Measurements from ENCODE around the gene COL24A1.

The COL24A1 gene

DNA sequence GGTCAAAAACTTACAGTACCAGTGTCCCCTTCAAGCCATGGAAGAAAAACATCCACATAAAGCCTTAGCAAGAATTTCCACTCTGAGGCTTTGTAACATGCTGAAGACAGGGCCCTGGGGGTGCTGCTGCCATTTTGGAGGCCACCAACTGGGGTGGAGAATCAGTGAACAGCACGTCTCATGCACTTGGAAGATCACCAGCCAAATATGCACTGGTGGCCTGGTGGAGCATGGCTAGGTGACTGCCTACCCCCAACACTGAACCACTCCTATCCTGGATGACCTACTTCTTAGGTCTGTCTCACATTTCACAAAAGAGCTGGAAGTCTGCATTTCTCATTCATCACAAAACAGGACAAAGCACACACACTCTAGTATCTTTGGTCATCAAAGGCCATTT, 126.4 kb downstream of the COL24A1 start:
- no peak overlapping the region for H3K4me3 ChIP-seq (ENCODE audit: low read depth in 1 of 2, low read length in 2 of 2)
- H3K36me3 ChIP-seq (ENCODE audit: insufficient read depth, low read length): no peaks in the 10 kb centered on the region

DNA sequence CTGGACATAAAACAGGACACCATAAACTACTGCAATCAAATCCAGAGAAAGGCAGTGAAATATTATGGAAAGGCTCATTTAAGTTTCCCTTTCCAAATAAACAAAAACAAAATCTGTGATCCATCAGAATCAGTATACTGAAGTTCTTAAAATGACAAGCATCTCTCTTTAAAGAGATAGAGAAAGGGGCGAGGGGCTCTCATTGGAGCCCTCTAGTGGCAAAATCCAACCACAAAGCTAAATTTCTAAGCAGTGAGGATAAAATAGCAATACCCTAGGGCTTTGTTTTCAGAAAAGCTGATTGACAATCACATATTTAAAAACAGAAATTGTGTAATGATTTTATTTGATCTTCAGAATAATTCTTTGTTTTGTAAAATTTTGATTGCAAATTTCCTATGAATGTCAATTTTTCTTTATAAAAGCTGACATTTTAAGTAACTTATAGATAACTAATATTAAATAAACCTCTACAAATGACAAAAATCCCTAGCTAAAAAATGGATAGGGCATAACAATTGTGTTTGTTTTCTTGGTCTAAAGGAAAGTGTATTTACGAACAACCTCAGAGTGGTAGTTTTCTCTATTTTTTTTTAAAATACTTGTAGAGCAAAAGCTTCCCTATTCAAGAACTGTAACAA, 138.2 kb downstream of the COL24A1 start:
- Histone ChIP-seq H3K27me3 (ENCODE audit: control insufficient read depth in 1 of 2, insufficient read depth in 2 of 2, low read length in 2 of 2) (no peaks in the 10 kb centered on the region), H3K4me3 (ENCODE audit: low read depth in 1 of 2, low read length in 2 of 2) (no peak overlapping the region), H3K9me3 (ENCODE audit: low read length) (no peaks in the 10 kb centered on the region), H3K9ac (ENCODE audit: low read length) (no peak overlapping the region), H3K4me1 (ENCODE audit: insufficient read depth, low read length) (peaks cover 7% of the 10 kb centered on the region), H3K36me3 (ENCODE audit: insufficient read depth, low read length) (no peaks in the 10 kb centered on the region), H3K27ac (ENCODE audit: low read depth, low read length) (no peak overlapping the region)

More for the DNA sequence above, 126.4 kb downstream of the COL24A1 start:
- Histone ChIP-seq H3K27me3 (ENCODE audit: control insufficient read depth in 1 of 2, insufficient read depth in 2 of 2, low read length in 2 of 2) (no peaks in the 10 kb centered on the region), H3K27ac (ENCODE audit: low read depth, low read length) (no peak overlapping the region), H3K9me3 (ENCODE audit: low read length) (no peaks in the 10 kb centered on the region), H3K4me1 (ENCODE audit: insufficient read depth, low read length) (no peaks in the 10 kb centered on the region), H3K9ac (ENCODE audit: low read length) (no peak overlapping the region)

DNA sequence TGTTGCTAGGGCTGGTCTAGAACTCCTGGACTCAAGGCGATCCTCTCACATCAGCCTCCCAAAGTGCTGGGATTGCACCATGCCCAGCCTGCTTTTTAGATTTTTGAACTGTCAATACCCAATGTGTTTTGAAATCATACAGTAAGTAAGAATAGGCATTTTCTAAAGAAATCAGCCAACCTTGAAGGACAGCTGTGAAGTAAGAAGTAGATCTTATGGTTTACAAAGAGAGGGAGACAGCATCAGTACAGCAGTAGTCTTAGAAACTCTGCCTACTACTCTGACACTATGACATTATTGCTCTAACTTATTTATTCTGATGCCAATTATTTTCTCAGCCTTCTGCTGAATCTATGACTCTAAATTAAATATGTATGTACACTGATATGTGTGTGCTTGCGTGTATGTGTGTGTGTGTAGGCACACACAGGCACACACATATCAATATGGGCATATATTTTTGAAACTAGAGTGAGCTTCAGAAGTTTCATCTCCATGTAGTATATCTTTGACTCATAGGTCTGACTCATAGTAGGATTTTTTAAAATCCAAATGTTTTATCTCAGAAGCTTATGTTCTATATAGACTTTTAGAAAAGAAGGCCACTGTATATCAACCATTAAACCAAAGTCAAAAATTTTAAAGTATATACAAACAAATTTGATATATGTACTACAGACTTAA, 140.4 kb downstream of the COL24A1 start:
- Histone ChIP-seq H3K4me1 (ENCODE audit: insufficient read depth, low read length) (peaks cover 7% of the 10 kb centered on the region), H3K36me3 (ENCODE audit: insufficient read depth, low read length) (no peaks in the 10 kb centered on the region), H3K27me3 (ENCODE audit: control insufficient read depth in 1 of 2, insufficient read depth in 2 of 2, low read length in 2 of 2) (no peaks in the 10 kb centered on the region), H3K4me3 (ENCODE audit: low read depth in 1 of 2, low read length in 2 of 2) (no peak overlapping the region), H3K9ac (ENCODE audit: low read length) (no peak overlapping the region), H3K9me3 (ENCODE audit: low read length) (no peaks in the 10 kb centered on the region), H3K27ac (ENCODE audit: low read depth, low read length) (no peak overlapping the region)

DNA sequence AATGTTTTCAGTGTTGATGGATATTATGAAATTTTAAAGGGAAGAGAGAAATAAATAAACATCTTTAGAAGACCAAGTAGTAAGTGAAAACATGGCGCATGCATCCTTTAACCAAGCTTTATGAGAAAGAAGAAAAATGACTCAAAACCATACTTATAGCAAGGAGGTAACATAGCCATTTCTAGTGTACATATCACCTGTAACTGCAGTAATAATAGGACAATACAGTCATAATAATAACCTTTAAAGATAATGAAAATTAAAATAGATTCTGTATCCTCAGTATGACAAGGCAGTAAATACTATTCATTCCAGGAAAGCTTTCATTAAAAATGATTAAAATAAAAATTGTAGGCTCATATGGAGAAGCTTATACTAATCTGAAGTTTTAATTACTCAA, 141.2 kb downstream of the COL24A1 start:
- H3K9me3 ChIP-seq (ENCODE audit: low read length): no peaks in the 10 kb centered on the region
- H3K36me3 ChIP-seq (ENCODE audit: insufficient read depth, low read length): no peaks in the 10 kb centered on the region
- no peak overlapping the region for H3K27ac ChIP-seq (ENCODE audit: low read depth, low read length)
- H3K27me3 ChIP-seq (ENCODE audit: control insufficient read depth in 1 of 2, insufficient read depth in 2 of 2, low read length in 2 of 2): no peaks in the 10 kb centered on the region
- H3K9ac ChIP-seq (ENCODE audit: low read length): no peak overlapping the region
- H3K4me1 ChIP-seq (ENCODE audit: insufficient read depth, low read length): peaks cover 7% of the 10 kb centered on the region
- H3K4me3 ChIP-seq (ENCODE audit: low read depth in 1 of 2, low read length in 2 of 2): no peak overlapping the region

DNA sequence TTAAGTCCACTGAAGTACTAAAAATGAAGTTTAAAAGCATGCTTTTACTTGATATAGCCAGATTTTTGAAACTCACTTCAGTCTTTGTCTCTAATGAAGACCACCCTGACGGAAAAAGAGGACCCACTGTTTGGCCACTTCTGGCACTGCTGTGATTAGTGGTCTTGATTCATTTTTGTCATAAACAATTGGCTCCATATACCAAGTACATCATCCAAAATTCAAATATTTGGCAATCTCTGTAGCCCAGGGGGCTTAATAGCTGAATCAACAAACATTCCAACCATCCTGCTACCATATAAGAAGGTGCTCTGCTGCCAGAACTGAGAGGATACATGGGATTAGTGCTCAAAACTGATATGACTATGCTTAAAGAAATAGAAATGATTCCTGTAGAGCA, 156.0 kb downstream of the COL24A1 start:
- H3K27ac ChIP-seq (ENCODE audit: low read depth, low read length): no peak overlapping the region
- no peaks in the 10 kb centered on the region for H3K9me3 ChIP-seq (ENCODE audit: low read length)
- H3K4me1 ChIP-seq (ENCODE audit: insufficient read depth, low read length): no peaks in the 10 kb centered on the region

DNA sequence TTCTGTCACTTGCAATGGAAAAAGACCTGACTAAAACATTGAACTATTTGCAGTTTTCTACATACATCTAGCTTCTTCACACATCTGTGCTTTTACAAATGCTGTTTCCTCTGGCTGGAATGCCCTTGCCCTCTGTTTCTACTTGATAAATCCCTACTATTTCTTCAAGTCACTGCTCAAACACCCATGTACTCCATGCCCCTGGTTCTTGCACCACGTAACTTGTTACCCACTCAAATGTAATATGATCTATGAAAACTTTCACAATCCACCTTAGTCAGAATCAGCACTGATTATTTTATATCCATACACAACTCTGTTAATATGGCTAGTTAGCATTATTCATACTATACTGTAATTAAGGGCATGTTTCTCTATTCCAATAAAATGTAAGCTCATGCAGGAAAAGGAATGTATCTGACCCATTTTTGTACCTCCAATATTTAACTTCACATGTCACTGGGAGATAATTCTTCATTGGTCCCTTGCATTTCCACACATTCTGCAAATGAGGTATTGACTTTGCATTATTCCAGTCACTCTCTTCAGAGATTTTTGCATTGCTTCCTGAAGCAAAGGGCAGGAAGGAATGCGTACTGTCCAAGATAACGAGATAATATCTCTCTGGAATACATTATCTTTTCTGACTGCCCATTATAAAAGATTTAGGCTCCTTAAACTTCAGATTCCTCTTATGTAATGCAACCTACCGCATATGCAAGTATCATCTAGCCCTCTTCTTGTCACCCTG, 158.3 kb downstream of the COL24A1 start:
- H3K9ac ChIP-seq (ENCODE audit: low read length): no peak overlapping the region

More for the DNA sequence above, 156.0 kb downstream of the COL24A1 start:
- no peak overlapping the region for H3K9ac ChIP-seq (ENCODE audit: low read length)
- no peaks in the 10 kb centered on the region for H3K27me3 ChIP-seq (ENCODE audit: control insufficient read depth in 1 of 2, insufficient read depth in 2 of 2, low read length in 2 of 2)
- no peak overlapping the region for H3K4me3 ChIP-seq (ENCODE audit: low read depth in 1 of 2, low read length in 2 of 2)
- no peaks in the 10 kb centered on the region for H3K36me3 ChIP-seq (ENCODE audit: insufficient read depth, low read length)

DNA sequence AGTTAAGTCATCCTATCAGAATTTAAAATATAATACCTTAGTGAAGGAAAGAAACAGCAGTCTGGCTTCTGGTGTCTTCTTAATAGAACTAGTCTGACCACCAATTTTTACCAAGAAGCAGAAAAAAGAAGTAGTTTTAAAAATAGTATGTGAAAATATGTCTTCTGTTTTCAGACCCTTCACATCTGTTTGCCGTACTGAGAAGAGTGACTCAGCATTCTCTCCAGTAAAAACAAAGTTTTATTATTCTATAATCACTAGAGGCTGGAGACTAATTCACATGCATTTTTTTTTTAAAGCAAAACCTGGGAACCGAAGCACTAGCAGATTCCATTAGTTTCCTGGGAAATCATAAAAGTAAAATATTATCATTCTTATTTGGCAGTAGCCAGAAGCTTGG, 163.8 kb downstream of the COL24A1 start:
- no peak overlapping the region for H3K4me3 ChIP-seq (ENCODE audit: low read depth in 1 of 2, low read length in 2 of 2)
- no peak overlapping the region for H3K9ac ChIP-seq (ENCODE audit: low read length)
- no peaks in the 10 kb centered on the region for H3K27me3 ChIP-seq (ENCODE audit: control insufficient read depth in 1 of 2, insufficient read depth in 2 of 2, low read length in 2 of 2)
- H3K9me3 ChIP-seq (ENCODE audit: low read length): no peaks in the 10 kb centered on the region
- H3K27ac ChIP-seq (ENCODE audit: low read depth, low read length): no peak overlapping the region
- H3K4me1 ChIP-seq (ENCODE audit: insufficient read depth, low read length): no peaks in the 10 kb centered on the region
- no peaks in the 10 kb centered on the region for H3K36me3 ChIP-seq (ENCODE audit: insufficient read depth, low read length)

More for the DNA sequence above, 158.3 kb downstream of the COL24A1 start:
- Histone ChIP-seq H3K4me3 (ENCODE audit: low read depth in 1 of 2, low read length in 2 of 2) (no peak overlapping the region), H3K27me3 (ENCODE audit: control insufficient read depth in 1 of 2, insufficient read depth in 2 of 2, low read length in 2 of 2) (no peaks in the 10 kb centered on the region), H3K27ac (ENCODE audit: low read depth, low read length) (no peak overlapping the region), H3K4me1 (ENCODE audit: insufficient read depth, low read length) (no peaks in the 10 kb centered on the region), H3K9me3 (ENCODE audit: low read length) (no peaks in the 10 kb centered on the region), H3K36me3 (ENCODE audit: insufficient read depth, low read length) (no peaks in the 10 kb centered on the region)

DNA sequence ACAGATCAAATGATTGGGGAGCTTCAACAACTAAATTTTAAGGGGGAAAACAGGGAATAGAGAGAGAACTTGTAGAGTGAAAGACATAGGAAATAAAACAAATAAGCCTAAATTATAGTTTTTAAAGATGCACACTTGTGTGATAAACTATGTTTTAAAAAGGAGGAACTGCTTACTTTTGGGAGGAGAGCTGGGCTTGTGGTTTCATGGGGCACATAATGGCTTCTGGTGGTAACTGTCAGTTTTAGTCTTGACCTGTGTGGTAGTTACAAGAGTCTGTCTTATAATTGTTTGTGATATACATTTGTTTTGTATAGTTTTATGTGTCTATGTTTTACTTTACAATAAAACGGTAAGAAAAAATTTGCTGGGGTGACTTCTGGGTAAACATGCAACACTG, 165.3 kb downstream of the COL24A1 start:
- Histone ChIP-seq H3K27ac (ENCODE audit: low read depth, low read length) (no peak overlapping the region), H3K27me3 (ENCODE audit: control insufficient read depth in 1 of 2, insufficient read depth in 2 of 2, low read length in 2 of 2) (no peaks in the 10 kb centered on the region), H3K36me3 (ENCODE audit: insufficient read depth, low read length) (no peaks in the 10 kb centered on the region)

DNA sequence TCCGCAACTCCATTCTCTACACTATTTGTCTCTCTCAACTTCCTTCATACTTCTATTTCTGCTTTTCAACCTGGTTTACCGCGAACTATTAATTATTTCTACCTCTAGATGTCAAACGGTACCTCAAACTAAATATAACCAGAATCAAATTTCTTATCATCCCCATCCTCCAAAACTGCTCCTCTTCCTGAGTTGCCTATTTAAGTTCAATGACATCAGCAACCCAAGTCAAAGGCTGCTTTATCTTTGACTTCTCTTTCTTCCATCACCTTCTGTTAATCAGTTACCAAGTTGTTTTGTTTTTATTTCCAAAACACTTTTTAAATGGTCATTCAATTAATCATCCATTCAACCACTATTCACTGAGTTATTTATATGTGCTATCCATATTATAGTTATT, 171.9 kb downstream of the COL24A1 start:
- no peak overlapping the region for H3K4me3 ChIP-seq (ENCODE audit: low read depth in 1 of 2, low read length in 2 of 2)
- H3K36me3 ChIP-seq (ENCODE audit: insufficient read depth, low read length): no peaks in the 10 kb centered on the region
- no peaks in the 10 kb centered on the region for H3K27me3 ChIP-seq (ENCODE audit: control insufficient read depth in 1 of 2, insufficient read depth in 2 of 2, low read length in 2 of 2)
- no peaks in the 10 kb centered on the region for H3K4me1 ChIP-seq (ENCODE audit: insufficient read depth, low read length)
- no peak overlapping the region for H3K27ac ChIP-seq (ENCODE audit: low read depth, low read length)
- no peaks in the 10 kb centered on the region for H3K9me3 ChIP-seq (ENCODE audit: low read length)
- no peak overlapping the region for H3K9ac ChIP-seq (ENCODE audit: low read length)

More for the DNA sequence above, 165.3 kb downstream of the COL24A1 start:
- no peak overlapping the region for H3K4me3 ChIP-seq (ENCODE audit: low read depth in 1 of 2, low read length in 2 of 2)
- H3K9ac ChIP-seq (ENCODE audit: low read length): no peak overlapping the region
- no peaks in the 10 kb centered on the region for H3K4me1 ChIP-seq (ENCODE audit: insufficient read depth, low read length)
- no peaks in the 10 kb centered on the region for H3K9me3 ChIP-seq (ENCODE audit: low read length)

DNA sequence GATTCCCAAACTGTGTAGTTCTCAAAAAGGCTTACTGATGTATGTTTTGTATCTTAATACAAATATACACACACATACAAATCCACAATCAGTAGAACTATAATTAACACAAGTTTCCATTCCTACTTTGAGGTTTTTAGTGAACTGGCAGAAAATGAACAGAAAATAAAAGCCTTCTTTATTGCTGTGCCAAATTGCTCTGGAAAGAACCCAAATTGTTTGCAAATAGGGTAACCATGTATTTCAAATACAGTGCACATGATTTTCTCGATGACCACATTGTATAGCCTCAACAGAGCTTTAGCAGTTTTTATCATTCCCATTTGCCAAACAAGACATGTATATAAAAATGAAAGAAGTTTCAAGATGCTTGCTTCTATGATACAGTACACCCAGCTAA, 173.3 kb downstream of the COL24A1 start:
- Histone ChIP-seq H3K9me3 (ENCODE audit: low read length) (no peaks in the 10 kb centered on the region), H3K27ac (ENCODE audit: low read depth, low read length) (no peak overlapping the region), H3K4me3 (ENCODE audit: low read depth in 1 of 2, low read length in 2 of 2) (no peak overlapping the region), H3K9ac (ENCODE audit: low read length) (no peak overlapping the region), H3K4me1 (ENCODE audit: insufficient read depth, low read length) (no peaks in the 10 kb centered on the region), H3K36me3 (ENCODE audit: insufficient read depth, low read length) (no peaks in the 10 kb centered on the region), H3K27me3 (ENCODE audit: control insufficient read depth in 1 of 2, insufficient read depth in 2 of 2, low read length in 2 of 2) (no peaks in the 10 kb centered on the region)

DNA sequence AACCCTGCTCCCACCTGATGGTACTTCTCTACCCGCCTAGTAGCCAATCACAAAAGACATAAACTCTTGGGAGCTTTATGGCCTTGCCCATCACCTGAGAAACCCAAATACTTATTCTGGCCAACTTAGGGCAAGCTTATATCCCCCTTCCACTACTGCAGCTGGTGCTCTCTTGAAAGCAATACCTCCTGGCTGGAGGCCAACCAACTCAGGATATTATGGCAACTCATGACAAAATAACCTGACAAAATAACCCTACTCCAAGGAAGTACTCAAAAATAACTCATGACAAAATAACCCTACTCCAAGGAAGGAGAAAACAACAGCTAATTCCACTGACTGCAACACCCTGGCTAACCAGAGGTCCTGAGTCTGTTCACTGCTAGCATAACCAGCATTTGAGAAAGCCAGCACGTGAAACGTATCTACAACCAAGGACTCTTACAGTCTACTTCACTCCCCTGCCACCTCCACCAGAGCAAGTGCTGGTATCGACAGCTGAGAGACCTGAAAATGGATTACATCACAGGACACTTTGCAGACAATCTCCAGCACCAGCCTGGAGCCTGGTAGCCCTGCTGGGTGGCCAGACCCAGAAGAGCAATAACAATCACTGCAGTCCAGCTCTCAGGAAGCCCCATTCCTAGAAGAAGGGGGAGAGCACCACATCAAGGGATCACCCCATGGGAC, 179.9 kb downstream of the COL24A1 start:
- Histone ChIP-seq H3K27ac (ENCODE audit: low read depth, low read length) (no peak overlapping the region), H3K36me3 (ENCODE audit: insufficient read depth, low read length) (no peaks in the 10 kb centered on the region), H3K9me3 (ENCODE audit: low read length) (no peaks in the 10 kb centered on the region), H3K27me3 (ENCODE audit: control insufficient read depth in 1 of 2, insufficient read depth in 2 of 2, low read length in 2 of 2) (no peaks in the 10 kb centered on the region), H3K4me3 (ENCODE audit: low read depth in 1 of 2, low read length in 2 of 2) (no peak overlapping the region), H3K9ac (ENCODE audit: low read length) (no peak overlapping the region), H3K4me1 (ENCODE audit: insufficient read depth, low read length) (no peaks in the 10 kb centered on the region)
